LNCAP (cell line): Measurements from ENCODE around the gene SNED1.

Experiments
- TF ChIP-seq, protein P1 (sequence below): fragments of 450-650 bp; IDR thresholded peaks from 2 replicates; pipeline ENCODE4 v1.5.1; 2017; ENCODE audit warnings: mild to moderate bottlenecking

Gene SNED1

DNA sequence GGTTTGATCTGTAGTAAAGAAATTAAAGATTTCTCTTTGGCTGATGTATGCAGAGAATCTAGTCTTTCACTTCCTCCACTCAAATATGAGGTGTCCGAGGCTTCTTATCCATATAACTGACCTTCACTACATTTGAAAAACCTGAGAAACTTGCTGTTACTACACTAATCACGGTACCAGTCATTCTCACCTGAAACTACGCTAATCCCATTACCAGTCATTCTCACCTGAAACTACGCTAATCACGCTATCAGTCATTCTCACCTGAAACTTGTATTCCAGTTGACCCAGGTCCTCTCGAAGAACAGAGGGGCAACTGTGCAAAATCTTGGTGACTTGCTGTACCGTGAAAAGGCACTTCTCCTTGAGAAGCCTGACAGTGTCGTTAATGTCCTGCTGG lies 98.6 kb downstream of the SNED1 start:
- TF ChIP-seq, protein P1, sequence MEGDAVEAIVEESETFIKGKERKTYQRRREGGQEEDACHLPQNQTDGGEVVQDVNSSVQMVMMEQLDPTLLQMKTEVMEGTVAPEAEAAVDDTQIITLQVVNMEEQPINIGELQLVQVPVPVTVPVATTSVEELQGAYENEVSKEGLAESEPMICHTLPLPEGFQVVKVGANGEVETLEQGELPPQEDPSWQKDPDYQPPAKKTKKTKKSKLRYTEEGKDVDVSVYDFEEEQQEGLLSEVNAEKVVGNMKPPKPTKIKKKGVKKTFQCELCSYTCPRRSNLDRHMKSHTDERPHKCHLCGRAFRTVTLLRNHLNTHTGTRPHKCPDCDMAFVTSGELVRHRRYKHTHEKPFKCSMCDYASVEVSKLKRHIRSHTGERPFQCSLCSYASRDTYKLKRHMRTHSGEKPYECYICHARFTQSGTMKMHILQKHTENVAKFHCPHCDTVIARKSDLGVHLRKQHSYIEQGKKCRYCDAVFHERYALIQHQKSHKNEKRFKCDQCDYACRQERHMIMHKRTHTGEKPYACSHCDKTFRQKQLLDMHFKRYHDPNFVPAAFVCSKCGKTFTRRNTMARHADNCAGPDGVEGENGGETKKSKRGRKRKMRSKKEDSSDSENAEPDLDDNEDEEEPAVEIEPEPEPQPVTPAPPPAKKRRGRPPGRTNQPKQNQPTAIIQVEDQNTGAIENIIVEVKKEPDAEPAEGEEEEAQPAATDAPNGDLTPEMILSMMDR = no peak

DNA sequence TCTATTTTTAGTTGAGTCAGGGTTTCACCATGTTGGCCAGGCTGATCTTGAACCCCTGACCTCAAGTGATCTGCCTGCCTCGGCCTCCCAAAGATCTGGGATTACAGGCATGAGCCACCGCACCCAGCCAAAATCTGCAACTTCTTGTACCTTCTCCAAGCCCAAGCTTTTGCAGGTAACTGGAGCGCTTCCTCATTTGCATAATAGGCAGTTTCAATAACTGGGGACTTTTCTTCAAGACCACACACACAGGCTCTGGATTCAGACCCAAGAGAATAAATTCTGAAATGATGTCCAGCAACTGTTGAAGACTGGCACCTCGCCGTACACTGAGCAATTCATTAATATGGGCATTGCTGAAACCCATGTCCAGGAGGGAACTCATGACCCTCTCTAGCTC lies 100.8 kb downstream of the SNED1 start:
- TF ChIP-seq, protein P1 = no peak

- TF ChIP-seq, protein P1 = no peak
These were observed 103.9 kb downstream of the SNED1 start, which contains the start of gene MTERF4 for GRCh38 chr2:241102239-241102803. TSS of gene MTERF4 (minus strand) at chr2:241102287. CDS start at chr2:241102273, 14 bp downstream.

GRCh38 chr2:241103176-241103595 lies 104.8 kb downstream of the SNED1 start:
- TF ChIP-seq, protein P1 = no peak

DNA sequence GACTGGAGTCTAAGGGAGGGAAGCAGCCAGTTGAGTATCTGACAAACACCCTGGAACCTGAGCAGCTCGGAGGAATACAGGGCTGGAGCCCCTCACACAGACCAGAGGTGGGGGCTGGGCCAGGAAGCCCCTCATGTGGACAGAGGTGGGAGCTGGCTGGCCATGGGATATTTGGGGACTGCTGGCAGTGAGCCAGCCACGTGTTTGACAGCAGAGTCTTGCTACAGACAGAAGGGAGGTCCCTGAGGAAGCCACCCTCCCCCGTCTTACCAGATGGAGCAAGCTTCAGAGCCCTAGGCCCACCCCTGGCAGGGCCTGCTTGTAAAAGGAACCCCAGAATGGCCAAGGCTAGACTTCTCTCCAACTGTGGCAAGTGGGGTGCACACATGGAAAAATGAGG lies 107.2 kb downstream of the SNED1 start:
- TF ChIP-seq, protein P1 = no peak

DNA sequence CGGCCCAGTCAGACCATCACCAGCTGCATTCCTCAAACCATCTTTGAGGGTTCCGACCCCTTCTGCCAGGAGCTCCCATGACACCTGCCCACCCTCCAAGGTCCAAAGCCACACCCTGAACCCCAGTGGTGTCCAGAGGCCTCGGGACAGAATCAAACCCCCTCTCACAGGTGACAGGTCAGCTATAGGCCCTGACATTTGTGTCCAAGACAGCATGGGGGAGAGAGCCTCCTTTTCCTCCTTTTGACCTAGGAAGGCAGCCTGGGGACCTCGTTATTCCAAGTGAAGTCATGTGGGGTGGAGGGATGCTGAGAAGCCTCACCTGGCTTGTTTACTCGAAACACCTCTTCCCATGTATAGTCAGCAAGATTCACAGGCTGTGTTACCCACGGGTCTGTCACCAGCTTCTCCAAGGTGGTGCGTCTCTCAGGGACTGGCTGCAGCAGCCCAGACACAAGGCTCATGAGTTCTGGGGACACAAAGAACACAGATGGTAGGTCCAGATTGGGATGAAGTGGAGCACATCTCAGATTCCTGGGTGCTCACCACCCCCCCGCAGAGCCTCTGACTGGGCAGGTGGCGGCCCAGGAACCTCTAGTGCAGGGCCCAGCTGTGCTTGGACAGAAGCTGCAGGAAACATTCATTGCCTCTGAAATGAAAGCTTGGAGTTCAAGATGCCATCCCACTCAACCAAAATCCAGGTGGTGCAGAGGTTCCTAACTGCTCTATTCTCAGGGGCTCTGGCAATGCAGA lies 108.8 kb downstream of the SNED1 start:
- TF ChIP-seq, protein P1 = no peak

DNA sequence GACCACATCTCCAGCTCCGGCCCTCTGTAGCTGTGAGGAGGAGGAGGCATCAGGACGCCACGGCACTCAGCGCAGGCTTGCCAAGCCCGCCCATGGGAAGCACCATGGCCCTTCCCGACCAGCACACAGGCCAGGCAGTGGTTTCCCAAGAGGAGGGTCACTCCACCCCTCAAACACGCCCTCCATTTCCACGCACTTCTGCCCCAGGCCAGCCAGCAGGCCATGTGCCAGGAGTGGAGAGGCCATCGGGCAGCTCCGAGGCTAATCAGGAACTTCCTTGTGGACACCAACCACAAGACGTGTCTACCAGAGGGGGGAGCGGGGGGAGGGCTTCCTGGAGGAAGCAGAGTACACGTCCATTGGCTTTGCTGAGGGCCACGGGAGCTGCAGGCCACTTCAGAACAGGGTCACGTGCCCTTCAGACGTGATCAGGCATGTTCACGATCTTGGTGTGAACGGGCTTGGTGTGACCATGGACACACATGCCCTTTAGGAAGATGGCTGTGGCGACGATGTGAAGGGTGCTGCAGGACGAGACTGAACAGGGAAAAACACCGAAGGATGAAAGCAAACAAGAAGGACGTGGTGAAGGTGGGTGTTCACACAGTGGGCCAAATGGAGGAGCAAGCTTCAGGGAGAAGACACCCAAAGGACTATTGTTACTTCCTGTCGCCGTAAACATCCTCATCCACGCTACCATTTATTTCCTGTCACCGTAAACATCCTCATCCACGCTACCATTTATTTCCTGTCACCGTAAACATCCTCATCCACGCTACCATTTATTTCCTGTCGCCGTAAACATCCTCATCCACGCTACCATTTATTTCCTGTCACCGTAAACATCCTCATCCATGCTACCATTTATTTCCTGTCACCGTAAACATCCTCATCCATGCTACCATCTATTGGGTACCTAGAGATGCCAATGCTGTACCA lies 110.1 kb downstream of the SNED1 start:
- TF ChIP-seq, protein P1 = no peak
